Measurements from ENCODE around the gene SMYD3. TPM values are rescaled to one million over a fixed set of nuclear protein-coding genes. Genes with fewer than 3 reads are reported as not detected.

SMYD3 gene
- total RNA-seq, 2 donors from 2014 or later, result 23.8 to 34.0 TPM

DNA sequence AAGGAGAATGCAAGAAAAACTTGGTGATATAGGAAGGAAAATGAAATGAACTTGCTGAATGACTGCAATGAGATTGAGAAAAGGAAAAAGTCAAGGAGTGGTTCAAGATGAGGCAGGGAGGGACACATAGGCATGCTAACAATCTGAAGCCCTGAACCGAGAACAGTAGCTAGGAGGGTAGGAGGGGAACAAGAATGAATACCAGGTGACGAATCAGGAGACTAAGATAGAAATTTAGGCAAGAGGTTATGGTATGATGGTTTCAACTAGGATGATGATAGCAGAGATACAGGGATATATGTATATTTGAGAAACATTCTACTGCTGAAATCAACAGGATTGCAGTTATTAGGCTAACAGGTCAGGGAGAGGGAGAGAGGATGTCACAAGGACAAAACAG is 44.1 kb downstream of the SMYD3 start:
- no peaks in the 10 kb centered on the region for H3K9me3 Mint-ChIP-seq

DNA sequence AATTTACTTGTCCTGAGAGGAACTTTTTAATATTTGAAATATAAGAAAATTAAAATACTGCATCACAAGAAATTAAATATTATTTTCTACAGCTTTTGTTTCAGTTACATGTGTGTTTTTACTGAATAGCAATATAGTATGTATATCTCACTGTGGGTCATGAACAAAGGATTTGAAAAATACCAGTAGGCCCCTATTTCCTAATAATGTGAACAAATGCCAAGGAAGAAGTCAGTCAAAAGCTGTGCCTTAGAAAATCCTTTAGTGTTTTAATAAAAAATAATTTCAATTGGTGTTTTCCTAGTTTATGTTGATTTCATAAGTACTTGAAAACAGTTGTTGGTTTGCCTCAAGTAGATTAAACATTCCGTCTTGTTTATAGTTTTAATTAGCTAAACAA is 46.7 kb downstream of the SMYD3 start:
- H3K9me3 Mint-ChIP-seq, result no peaks in the 10 kb centered on the region
- no peaks in the 10 kb centered on the region for H3K36me3 Mint-ChIP-seq (ENCODE audit: low read depth)
- H3K4me1 Mint-ChIP-seq, result peaks cover 5% of the 10 kb centered on the region
- no peak overlapping the region for H3K27ac Mint-ChIP-seq
- H3K4me3 Mint-ChIP-seq, result no peak overlapping the region
- no peak for ATAC-seq (replicated peaks)
- H3K27me3 Mint-ChIP-seq, result no peaks in the 10 kb centered on the region

More for the DNA sequence above, 44.1 kb downstream of the SMYD3 start:
- no peak for ATAC-seq (replicated peaks)
- Mint-ChIP-seq H3K27me3 (no peaks in the 10 kb centered on the region), H3K36me3 (ENCODE audit: low read depth) (no peaks in the 10 kb centered on the region), H3K4me3 (no peak overlapping the region), H3K4me1 (peaks cover 5% of the 10 kb centered on the region), H3K27ac (no peak overlapping the region)

DNA sequence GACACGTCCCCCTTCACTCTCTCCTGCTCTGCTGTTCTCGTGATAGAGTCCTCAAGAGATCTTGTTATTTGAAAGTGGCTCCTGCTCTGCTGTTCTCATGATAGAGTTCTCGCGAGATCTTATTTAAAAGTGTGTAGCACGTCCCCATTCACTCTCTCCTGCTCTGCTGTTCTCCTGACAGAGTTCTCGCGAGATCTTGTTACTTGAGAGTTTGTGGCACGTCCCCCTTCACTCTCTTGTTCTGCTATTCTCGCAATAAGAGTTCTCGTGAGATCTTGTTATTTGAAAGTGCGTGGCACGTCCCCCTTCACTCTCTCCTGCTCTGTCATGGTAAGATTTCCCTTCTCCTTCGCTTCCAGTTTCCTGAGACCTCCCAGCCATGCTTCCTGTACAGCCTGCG is 47.9 kb downstream of the SMYD3 start:
- no peaks in the 10 kb centered on the region for H3K27me3 Mint-ChIP-seq
- H3K36me3 Mint-ChIP-seq (ENCODE audit: low read depth), result no peaks in the 10 kb centered on the region
- no peak overlapping the region for H3K4me3 Mint-ChIP-seq
- peaks cover 5% of the 10 kb centered on the region for H3K4me1 Mint-ChIP-seq
- H3K27ac Mint-ChIP-seq, result no peak overlapping the region
- H3K9me3 Mint-ChIP-seq, result no peaks in the 10 kb centered on the region
- no peak for ATAC-seq (replicated peaks)

DNA sequence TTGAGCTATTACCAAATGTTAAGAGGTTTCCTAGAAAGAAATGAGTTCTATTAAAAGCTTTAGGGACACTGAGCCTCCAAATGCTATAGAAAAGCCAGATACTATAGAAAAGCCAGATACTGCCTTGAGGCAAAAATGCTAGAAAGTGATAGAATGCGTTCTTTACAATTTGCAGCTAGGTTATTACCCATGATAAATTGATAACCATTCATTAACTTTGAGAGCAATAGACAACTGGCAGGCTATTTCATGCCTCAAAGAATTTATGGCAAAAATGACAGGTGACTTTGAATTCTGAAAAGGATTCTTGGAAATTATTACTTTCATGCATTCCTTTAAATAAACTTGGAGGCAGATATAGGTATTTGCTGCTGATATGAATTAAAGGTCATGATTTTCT is 51.6 kb downstream of the SMYD3 start:
- Mint-ChIP-seq H3K27me3 (no peaks in the 10 kb centered on the region), H3K27ac (no peak overlapping the region), H3K4me1 (peaks cover 5% of the 10 kb centered on the region), H3K9me3 (no peaks in the 10 kb centered on the region), H3K4me3 (no peak overlapping the region), H3K36me3 (ENCODE audit: low read depth) (no peaks in the 10 kb centered on the region)
- ATAC-seq (replicated peaks), result no peak

DNA sequence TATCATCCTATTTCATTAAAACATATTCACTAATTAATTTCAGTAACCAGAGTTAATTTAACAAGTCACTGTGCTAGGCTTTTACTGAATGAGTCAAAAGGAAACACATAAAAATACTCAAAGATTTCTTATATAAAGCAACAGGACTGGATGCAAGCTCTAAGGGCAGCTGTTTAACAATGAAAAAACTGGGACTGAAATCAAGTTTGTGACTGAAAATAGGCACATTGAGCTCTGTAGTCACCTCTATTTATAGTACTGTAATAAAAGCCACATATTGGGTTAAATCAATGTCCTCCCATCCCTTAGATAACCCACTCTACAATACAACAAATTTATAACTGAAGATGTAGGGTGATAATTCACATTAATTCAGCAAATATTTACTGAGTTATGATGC is 52.4 kb downstream of the SMYD3 start:
- Mint-ChIP-seq H3K4me3 (no peak overlapping the region), H3K27me3 (no peaks in the 10 kb centered on the region), H3K36me3 (ENCODE audit: low read depth) (no peaks in the 10 kb centered on the region), H3K4me1 (peaks cover 5% of the 10 kb centered on the region), H3K27ac (no peak overlapping the region), H3K9me3 (no peaks in the 10 kb centered on the region)
- no peak for ATAC-seq (replicated peaks)

DNA sequence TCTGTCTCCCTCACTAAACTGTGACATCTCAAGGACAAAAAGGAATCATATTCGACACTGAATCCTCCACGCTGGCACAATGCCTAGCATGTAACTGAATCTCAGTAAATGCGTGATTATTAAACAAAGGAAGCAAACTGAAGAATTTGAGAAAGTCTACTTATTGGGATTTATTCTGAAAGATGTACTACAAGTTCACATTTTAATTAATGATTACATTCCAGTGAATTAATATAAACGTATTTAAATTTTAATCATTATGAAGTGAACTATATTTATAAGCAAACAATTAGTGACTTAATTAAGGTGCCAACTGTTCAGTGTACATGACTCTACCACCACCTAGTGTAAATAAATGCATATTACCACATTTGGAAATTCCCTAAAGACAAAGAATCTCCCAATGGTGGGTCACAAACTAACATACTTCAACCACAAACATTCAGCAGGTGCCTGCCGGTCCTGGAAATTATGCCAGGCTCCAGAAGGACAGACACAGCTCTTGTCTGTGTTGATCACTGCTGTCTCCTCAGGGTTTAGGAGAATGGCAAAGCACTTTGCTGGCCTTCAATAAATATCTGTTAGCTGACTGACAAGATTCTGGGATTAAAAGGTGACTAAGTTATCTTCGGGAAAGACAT is 56.3 kb downstream of the SMYD3 start:
- H3K4me3 Mint-ChIP-seq, result no peak overlapping the region
- no peaks in the 10 kb centered on the region for H3K4me1 Mint-ChIP-seq
- no peak for ATAC-seq (replicated peaks)
- no peaks in the 10 kb centered on the region for H3K27me3 Mint-ChIP-seq
- peaks cover 6% of the 10 kb centered on the region for H3K36me3 Mint-ChIP-seq (ENCODE audit: low read depth)
- H3K9me3 Mint-ChIP-seq, result no peaks in the 10 kb centered on the region
- no peak overlapping the region for H3K27ac Mint-ChIP-seq

GRCh38 chr1:246448373-246448772 is 58.7 kb downstream of the SMYD3 start:
- Mint-ChIP-seq H3K27me3 (no peaks in the 10 kb centered on the region), H3K27ac (no peak overlapping the region), H3K4me1 (no peaks in the 10 kb centered on the region), H3K36me3 (ENCODE audit: low read depth) (peaks cover 6% of the 10 kb centered on the region), H3K9me3 (no peaks in the 10 kb centered on the region), H3K4me3 (no peak overlapping the region)
- no peak for ATAC-seq (replicated peaks)

DNA sequence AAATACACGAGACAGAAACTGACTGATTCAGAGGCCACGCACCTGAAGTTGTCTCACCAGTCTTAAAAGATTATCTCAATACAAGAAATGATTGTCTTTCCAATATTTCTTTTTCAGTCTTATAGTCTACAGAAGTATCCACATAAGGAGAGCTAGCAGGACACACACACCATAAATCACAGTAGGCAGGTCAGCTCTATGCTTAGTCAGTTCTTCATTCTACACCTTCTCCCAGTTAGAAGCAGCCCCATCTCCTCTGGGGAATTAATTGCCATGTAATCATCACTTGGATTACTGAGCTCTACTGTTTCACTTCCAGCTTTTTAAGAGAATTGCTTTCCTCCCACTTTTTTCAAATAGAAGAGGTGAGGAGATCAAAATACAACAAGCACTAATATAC is 59.6 kb downstream of the SMYD3 start:
- Mint-ChIP-seq H3K4me1 (no peaks in the 10 kb centered on the region), H3K9me3 (no peaks in the 10 kb centered on the region), H3K27ac (no peak overlapping the region), H3K4me3 (no peak overlapping the region), H3K36me3 (ENCODE audit: low read depth) (peaks cover 6% of the 10 kb centered on the region), H3K27me3 (no peaks in the 10 kb centered on the region)
- no peak for ATAC-seq (replicated peaks)

GRCh38 chr1:246445503-246445902 is 61.6 kb downstream of the SMYD3 start:
- no peaks in the 10 kb centered on the region for H3K27me3 Mint-ChIP-seq
- no peaks in the 10 kb centered on the region for H3K9me3 Mint-ChIP-seq
- H3K4me1 Mint-ChIP-seq, result peaks cover 4% of the 10 kb centered on the region
- H3K27ac Mint-ChIP-seq, result no peak overlapping the region
- H3K4me3 Mint-ChIP-seq, result no peak overlapping the region
- peaks cover 6% of the 10 kb centered on the region for H3K36me3 Mint-ChIP-seq (ENCODE audit: low read depth)
- ATAC-seq (replicated peaks), result no peak

DNA sequence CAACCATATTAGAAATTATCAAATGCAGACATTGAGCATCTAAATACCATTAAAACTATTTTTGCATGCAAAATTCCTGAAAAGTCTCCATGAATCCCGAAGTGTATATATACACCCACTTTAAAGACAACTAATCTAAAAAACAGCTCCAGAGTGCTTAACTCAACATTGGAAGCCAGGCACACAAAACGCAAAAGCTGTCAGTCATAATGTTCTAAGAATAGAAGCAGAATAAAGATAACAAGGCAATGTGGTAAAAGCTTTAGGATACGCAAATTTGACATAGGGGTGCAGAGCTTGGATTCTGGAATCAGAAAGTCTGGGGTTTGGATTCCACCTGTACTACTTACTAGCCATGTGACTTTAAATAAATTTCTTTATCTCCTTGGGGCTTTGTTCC is 62.5 kb downstream of the SMYD3 start:
- no peak for ATAC-seq (replicated peaks)
- Mint-ChIP-seq H3K27me3 (no peaks in the 10 kb centered on the region), H3K4me3 (no peak overlapping the region), H3K36me3 (ENCODE audit: low read depth) (peaks cover 6% of the 10 kb centered on the region), H3K27ac (no peak overlapping the region), H3K4me1 (peaks cover 4% of the 10 kb centered on the region), H3K9me3 (no peaks in the 10 kb centered on the region)

DNA sequence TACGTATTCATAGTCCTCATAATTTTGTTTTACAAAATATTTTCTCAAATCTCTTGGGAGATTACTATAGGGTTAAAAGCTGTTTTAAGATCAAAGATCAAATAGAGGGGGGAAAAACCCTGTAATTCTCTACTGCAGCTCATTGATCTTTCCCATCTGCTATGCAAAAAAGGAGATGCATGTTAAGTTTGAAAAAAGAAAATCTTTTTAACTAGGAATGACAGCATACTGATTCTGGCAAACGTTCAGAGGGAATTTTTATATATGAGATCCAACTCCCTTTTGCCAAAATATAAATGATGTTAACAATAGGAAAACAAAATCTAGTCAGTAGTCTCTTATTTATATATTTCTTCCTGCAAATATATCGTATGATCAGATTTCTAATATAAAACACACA is 69.1 kb downstream of the SMYD3 start:
- no peak overlapping the region for H3K27ac Mint-ChIP-seq
- no peaks in the 10 kb centered on the region for H3K27me3 Mint-ChIP-seq
- no peaks in the 10 kb centered on the region for H3K9me3 Mint-ChIP-seq
- H3K36me3 Mint-ChIP-seq (ENCODE audit: low read depth), result peaks cover 7% of the 10 kb centered on the region
- peaks cover 4% of the 10 kb centered on the region for H3K4me1 Mint-ChIP-seq
- ATAC-seq (replicated peaks), result no peak
- no peak overlapping the region for H3K4me3 Mint-ChIP-seq

- H3K36me3 Mint-ChIP-seq (ENCODE audit: low read depth), result peaks cover 7% of the 10 kb centered on the region
- no peaks in the 10 kb centered on the region for H3K27me3 Mint-ChIP-seq
- H3K4me1 Mint-ChIP-seq, result no peaks in the 10 kb centered on the region
- no peak for ATAC-seq (replicated peaks)
- H3K4me3 Mint-ChIP-seq, result no peak overlapping the region
- H3K9me3 Mint-ChIP-seq, result peaks cover 4% of the 10 kb centered on the region
- H3K27ac Mint-ChIP-seq, result no peak overlapping the region
These were observed 71.5 kb downstream of the SMYD3 start for GRCh38 chr1:246435421-246436041.

DNA sequence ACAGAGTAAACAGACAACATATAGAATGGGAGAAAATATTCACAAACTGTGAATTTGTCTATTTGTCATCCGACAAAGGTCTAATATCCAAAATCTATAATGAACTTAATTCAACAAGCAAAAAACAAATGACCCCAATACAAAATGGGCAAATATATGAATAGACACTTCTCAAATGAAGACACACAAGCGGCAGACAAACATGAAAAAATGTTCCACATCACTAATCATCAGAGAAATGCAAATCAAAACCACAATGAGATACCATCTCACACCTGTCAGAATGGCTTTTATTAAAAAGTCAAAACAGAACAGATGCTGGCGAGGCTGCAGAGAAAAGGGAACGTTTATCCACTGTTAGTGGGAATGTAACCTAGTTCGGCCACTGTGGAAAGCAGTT is 72.7 kb downstream of the SMYD3 start:
- Mint-ChIP-seq H3K9me3 (peaks cover 5% of the 10 kb centered on the region), H3K4me3 (no peak overlapping the region), H3K4me1 (no peaks in the 10 kb centered on the region), H3K36me3 (ENCODE audit: low read depth) (peaks cover 7% of the 10 kb centered on the region), H3K27ac (no peak overlapping the region), H3K27me3 (no peaks in the 10 kb centered on the region)
- ATAC-seq (replicated peaks), result no peak

GRCh38 chr1:246428542-246429308 is 78.4 kb downstream of the SMYD3 start:
- Mint-ChIP-seq H3K4me1 (peaks cover 11% of the 10 kb centered on the region), H3K27ac (no peak overlapping the region), H3K4me3 (no peak overlapping the region), H3K36me3 (ENCODE audit: low read depth) (no peaks in the 10 kb centered on the region), H3K27me3 (no peaks in the 10 kb centered on the region), H3K9me3 (peaks cover 5% of the 10 kb centered on the region)
- peak; percentile 97 for ATAC-seq (replicated peaks)

GRCh38 chr1:246427611-246428010 is 79.5 kb downstream of the SMYD3 start:
- Mint-ChIP-seq H3K4me1 (peaks cover 11% of the 10 kb centered on the region), H3K27me3 (no peaks in the 10 kb centered on the region), H3K9me3 (peaks cover 5% of the 10 kb centered on the region), H3K4me3 (peak overlapping the region; percentile 25), H3K36me3 (ENCODE audit: low read depth) (no peaks in the 10 kb centered on the region), H3K27ac (no peak overlapping the region)
- ATAC-seq (replicated peaks), result peak; percentile 33
